ENCODE results near the gene TBC1D2B.

GRCh38 chr15:78064544-78064943, 13.0 kb downstream of the TBC1D2B start:
- TF ChIP-seq, protein P1, sequence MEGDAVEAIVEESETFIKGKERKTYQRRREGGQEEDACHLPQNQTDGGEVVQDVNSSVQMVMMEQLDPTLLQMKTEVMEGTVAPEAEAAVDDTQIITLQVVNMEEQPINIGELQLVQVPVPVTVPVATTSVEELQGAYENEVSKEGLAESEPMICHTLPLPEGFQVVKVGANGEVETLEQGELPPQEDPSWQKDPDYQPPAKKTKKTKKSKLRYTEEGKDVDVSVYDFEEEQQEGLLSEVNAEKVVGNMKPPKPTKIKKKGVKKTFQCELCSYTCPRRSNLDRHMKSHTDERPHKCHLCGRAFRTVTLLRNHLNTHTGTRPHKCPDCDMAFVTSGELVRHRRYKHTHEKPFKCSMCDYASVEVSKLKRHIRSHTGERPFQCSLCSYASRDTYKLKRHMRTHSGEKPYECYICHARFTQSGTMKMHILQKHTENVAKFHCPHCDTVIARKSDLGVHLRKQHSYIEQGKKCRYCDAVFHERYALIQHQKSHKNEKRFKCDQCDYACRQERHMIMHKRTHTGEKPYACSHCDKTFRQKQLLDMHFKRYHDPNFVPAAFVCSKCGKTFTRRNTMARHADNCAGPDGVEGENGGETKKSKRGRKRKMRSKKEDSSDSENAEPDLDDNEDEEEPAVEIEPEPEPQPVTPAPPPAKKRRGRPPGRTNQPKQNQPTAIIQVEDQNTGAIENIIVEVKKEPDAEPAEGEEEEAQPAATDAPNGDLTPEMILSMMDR (IDR thresholded peaks at IDR 0.05) = no peak
- TF ChIP-seq EP300 (IDR thresholded peaks at IDR 0.05) = no peak
- no peak for TF ChIP-seq POLR2A (IDR thresholded peaks at IDR 0.05)
